HG03439 (cell line): ENCODE results near the gene FIGNL2.

Source experiments
- ATAC-seq: cut with Tn5 transposase; IDR thresholded peaks from one replicate; pipeline ENCODE4 v1.9.1; 2021; ENCODE audit warnings: mild to moderate bottlenecking, moderate library complexity; ENCODE audit not compliant: unreplicated experiment

Gene FIGNL2

DNA sequence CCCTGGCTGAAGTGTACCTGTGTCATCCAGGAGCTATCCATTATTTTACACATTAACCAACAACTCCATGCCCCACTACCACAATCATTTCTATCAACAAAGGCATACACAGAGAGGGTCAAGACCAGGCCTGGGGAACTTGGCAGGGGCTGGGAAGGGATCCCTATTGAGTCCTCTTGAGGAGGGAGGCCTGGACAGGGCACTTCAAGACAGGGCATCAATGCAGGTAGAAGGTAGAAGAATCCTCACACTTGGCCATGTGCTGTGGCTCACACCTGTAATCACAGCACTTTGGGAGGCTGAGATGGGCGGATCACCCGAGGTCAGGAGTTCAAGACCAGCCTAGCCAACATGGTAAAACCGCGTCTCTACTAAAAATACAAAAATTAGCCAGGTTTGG is 26.0 kb upstream of the FIGNL2 start:
- no peak for ATAC-seq

DNA sequence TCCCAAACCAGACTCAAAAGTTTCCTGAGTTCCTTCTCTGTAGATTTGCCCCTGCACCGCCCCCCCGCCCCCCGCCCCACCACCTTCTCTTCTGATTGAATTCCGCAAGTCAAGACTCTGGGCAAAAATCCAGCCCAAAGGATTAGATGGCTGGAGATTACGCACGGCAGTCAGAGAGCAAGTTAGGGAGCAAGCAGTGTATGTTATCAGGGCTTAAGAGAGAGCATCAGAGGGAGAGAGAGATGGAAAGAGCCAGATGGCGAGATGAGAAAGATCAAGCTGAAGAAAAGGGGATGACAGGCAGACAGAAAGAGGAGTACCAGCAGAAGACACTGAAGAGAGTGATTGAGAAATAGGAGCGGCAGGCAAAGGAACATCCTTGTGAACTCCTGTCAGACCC is 25.5 kb upstream of the FIGNL2 start:
- ATAC-seq, result no peak

DNA sequence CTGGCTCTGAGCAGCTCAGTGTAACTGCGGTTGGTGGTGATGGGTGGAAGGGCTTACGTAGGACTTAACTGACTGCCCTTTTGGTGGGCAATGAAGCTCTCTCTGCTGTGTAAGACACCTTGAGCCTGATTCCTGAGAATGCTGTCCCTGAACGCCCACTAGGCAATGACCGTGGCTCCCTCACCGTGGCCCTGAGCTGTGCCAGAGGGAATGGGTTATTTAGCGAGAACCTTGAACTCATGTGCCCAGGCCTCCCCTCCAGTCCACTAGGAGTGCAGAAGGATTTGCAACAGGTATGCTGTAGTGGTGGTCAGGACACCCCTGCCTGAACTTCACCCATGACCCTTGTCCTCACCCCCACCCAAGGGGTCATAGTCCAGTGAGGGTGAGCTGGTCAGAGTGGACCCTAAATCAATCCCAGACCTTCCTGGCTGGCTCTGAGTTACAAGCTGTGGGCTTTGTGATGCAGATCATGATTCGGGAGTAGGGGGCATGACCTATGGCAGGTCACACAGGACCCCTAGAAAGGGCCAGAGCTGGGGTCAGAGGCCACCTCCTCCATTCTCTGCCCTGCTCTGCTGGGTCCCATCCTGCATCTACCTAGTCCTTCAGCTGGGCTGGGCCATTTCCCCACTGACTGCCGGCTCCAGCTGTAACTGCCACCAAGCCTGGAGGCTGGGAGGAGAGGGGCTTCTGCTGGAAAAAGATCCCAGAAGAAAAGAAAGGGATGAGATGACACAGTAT is 24.9 kb upstream of the FIGNL2 start:
- ATAC-seq, result no peak

DNA sequence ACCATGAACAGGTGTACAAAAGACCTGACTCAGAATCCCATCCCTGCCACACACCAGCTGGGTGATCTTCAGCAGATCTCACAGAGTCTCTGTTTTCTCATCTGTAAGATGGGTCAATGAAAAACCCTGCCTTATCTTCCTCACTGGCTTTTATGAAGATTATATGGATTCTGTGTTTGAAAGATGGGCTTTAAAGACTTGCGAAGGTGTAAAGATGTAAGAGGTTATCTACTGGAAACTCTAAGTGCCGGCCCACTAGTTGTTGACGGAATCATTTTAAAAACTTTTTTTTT is 24.1 kb upstream of the FIGNL2 start:
- ATAC-seq, result no peak

DNA sequence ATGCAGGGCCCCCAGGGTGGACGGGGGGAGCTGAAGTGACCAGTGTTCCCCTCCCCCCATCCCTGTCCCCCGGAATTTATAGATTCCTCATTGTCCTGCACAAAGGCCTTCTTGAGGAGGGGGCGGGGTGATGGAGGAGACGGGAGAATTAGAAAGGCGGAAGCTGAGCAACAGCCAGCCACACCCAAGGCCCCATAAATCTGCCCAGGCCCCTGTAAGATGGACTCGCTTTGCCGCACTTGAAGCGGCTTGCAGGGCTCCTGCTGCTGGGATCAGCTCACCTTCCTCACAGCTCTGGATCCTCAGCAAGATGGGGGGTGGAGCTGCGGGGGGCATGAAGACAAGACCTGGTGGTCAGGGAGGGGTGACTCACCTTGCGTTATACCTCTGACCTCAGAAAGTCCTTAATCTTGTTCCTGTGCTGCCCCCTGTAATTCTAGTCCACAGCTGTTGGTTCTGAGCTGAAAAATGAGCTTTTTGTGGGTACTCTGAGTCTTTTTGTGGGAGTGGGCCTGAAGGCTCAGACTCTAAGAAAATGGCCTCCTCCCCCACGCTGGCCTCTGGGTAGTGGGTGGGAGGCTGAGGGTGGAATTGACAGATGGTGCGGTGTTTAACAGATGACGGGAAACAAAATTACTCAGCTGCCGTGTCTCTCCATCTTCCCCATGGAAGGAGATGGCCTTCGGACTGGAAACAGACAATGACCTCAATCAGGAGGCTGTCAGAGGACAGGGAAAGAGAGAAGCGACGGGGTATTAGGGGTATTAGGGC is 23.6 kb upstream of the FIGNL2 start:
- ATAC-seq, result no peak

DNA sequence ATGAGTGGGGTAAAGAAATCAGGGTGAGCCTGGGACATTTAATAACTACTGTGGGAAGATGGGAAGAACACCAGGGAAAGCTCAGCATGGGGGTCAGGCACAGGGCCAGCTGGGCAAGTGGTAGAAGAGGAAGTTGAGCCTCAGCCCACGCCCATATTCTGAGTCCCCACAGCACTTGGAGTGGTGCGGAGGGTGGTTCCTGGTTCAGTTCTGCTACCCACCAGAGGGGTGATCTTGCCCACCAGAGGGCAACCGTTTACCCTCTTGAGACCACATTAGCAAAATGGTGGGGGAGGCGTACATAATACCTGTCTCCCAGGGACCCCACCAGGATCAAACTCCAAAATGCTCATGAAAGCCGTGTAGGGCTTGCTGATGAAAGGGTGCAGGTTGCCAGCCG is 22.6 kb upstream of the FIGNL2 start:
- no peak for ATAC-seq

DNA sequence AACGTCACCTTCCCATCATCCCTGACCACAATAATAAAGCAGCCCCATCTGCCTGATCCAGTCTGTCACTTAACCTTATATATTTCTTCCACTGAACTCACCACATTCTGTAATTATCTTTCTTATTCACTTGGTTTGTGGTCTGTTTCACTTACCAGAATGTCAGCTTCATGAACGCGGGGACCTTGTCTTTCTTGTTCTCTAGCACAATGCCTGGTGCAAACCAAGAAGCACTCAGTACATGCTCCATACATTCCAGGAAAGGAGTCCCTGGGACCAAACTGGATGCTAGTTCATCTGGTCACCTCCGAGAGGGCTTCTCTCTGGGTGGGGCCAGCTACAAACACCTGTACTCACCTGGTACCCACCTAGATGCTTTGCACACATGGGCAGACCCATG is 22.0 kb upstream of the FIGNL2 start:
- ATAC-seq, result no peak

DNA sequence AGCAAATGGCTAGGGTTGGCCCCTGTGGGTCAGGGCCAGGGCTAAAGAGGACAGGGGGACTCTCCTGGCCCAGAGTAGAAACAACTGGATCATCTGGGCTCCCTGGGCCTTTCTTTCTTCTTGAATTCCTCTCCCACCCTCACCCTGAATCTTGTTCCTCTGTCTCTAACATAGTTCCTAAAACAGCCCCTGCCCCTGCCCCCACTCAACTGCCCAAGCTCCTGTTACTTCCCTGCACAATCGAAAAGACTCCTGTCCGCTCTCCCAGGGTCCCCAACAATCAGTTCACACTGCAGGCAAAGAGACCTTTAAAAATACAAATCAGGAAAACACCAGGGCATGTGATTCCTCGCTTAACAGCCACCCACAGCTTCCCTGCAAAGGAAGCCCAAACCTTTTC is 21.4 kb upstream of the FIGNL2 start:
- no peak for ATAC-seq

DNA sequence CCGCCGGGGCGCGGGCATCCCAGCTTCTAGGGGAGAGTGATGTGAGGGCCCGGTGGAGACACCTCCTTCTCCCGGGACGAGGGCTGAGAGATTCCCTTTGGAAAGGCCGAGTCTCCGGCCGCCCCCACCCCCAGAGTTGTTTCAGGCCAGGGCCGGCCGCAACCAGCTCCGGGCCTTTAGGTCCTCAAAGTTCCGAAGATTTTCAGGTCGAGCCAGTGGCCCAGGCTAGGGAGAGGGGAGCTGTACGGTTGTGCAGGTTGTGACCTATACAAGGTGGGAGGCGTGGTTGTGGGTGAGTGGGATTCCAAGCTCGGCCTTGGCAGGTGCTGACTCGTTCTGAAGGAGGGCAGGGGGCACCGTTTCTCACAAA is 21.0 kb upstream of the FIGNL2 start:
- no peak for ATAC-seq

DNA sequence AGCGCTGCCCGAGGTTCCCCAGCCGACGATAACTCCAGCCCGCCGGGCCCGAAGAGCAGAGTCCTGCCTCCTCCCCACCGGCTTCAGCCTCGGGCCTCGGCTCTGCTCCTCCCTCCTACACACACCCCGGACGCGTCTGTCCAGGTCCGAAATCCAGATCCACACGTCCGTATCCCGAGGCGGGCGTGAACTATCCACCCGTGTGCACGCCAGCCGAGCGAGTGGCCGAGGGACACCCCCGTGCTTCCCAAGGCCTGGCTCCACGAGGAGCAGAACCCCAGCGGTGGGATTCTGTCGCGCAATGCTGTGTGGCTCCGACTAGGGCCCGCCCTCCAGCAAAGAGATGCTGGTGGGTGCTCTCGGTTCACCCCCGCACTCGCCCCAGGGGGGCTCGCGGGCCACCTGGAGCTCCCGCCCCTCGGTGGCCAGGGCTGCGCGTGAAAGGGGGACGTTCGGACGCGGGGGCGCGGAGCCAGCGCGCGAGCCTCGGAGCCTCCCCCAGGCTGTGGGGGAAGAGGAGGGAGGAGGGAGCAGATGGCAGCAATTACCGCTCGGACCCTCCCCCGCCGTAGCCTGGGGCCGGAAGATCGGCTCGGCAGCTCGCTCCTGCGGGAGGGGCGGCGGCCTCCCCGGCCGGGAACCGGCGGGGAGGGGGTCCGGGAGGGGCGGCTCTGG is 20.4 kb upstream of the FIGNL2 start:
- no peak for ATAC-seq

DNA sequence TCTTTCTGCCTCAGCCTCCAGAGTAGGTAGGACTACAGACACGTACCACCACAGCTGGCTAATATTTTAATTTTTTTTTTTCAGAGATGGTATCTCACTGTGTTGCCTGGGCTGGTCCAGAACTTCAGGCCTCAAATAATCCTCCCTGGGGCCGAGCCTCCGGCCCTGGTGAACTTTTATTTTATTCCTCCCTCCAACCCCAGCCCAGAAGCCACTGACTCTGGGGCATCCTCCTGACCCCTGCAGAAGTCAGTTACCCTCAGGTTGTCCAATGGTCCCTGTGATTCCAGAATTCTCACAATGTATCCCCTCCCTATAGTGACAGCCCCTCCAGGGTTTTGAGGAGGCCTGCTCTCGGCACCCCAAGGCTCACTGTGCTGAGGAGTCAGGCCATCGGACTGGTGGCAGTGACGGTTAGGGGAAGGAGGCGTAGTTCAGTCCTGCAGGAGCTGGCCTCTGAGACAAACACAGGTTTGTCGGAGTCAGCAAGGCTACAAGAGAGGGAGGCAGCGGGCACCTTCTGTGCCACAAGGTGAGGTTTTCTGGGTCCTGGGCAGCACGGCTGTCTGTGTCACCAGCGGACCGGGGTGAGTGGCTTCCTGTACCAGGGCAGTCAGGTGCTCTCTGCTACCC is 19.4 kb upstream of the FIGNL2 start:
- no peak for ATAC-seq

DNA sequence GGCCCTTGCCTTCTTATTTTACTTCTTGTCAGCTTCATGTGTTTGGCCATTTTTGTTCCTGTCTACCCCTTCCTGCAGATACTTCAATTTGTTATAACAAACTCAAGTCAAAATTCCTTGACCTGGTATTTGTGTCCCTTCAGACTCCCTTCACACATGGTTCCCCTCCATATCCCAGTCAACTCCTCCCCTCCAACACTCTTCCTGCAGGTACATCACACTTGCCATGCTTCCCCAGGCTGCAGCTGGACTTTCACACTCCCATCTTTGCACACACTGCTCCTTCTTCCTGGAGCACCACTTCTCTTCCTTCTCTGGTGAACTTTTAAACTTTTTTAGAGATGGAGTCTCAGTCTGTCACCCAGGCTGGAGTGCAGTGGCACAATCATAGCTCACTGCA is 18.9 kb upstream of the FIGNL2 start:
- no peak for ATAC-seq

DNA sequence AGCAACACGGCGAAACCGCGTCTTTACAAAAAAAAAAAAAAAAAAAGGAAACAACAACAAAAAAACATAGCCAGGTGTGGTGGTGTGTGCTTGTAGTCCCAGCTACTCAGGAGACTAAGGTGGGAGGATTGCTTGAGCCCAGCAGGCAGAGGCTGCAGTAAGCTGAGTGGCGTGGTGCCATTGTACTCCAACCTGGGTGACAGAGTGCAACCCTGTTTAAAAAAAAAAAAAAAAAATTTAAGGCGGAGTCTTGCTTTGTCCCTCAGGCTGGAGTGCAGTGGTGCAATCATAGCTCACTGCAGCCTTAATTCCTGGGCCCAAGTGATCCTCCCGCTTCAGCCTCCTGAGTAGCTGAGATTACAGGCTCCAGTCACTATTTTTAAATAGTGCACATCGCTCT is 18.2 kb upstream of the FIGNL2 start:
- no peak for ATAC-seq

DNA sequence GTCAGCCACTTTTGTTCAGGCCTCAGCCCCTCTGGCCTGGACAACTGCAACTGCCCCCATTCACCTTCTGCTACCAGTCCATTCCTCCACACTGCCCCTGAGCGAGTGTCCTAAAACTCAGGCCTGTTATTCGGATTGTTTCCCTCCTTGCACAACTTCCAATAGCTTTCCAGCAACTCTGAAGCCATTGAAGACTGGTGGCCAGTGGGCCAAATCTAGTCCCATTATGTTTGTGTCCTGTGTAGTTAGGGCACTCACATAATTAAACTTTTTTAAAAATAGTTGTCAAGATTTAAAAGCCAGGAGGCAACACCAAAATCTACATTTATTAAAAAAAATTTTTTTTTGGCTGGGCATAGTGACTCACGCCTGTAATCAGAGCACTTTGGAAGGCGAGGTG is 17.8 kb upstream of the FIGNL2 start:
- no peak for ATAC-seq

DNA sequence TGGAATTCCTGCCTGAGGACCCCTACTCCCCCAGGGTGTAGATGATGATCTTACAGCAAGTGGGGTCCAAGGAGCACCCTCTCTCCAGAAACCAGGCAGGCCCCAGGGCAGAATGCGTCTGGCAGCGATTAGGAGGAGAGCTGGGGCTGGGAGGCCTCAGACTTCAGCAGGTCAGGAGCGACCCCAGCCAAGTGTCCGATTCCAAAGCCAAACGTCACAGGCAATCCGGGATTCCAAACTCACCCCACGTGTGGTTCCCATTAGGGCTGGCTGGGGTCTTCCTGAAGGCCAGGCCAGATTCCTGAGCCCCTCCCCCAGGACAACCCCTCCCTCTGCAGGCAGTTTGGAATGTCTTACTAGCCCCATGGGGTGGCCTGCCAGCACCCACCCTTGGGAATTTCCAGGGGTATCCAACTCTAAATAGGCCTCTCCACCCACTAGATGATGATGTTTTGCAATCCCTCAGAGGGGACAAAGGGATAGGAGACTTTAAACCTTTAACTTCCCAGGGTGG is 17.3 kb upstream of the FIGNL2 start:
- ATAC-seq, result no peak

DNA sequence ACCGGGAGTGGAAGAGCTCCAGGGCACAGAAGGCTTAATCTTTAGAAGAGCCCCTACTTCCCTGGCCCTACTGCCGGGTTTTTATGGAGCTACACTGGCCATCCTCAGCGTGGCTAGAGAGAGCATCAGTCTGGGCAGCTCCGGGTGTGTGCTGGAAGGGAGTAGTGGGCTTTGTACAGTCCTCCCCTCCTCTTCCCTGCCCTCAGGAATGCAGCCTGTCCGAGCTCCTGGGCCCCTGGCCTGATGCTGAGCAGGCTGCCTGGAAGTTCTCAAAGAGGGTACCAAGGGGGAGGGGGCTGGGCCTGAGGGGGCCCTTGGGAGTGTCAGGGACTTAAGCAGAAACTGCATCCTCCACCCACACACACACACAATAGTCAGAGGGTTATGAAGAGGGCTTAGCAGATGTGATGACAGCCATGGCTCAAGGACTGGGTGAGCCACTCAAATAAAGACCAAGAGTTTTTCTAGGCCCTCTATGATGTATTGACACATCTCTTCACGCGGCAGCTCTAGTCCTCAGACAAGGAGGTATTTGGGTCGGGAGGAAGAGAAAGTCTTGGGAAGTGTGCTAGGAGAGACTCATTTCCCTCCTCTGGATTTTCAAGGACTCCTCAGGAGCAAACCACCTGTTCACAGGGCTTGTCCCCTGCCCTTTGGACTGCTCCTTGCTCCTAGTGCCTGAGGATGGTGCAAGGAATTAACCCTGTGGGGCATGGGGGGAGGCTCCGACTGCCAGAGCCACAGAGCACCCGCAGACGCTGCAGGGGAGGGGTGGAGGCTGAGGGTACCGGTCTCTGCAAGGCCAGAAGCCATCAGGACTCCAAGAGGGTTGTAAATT is 16.5 kb upstream of the FIGNL2 start:
- ATAC-seq, result no peak

DNA sequence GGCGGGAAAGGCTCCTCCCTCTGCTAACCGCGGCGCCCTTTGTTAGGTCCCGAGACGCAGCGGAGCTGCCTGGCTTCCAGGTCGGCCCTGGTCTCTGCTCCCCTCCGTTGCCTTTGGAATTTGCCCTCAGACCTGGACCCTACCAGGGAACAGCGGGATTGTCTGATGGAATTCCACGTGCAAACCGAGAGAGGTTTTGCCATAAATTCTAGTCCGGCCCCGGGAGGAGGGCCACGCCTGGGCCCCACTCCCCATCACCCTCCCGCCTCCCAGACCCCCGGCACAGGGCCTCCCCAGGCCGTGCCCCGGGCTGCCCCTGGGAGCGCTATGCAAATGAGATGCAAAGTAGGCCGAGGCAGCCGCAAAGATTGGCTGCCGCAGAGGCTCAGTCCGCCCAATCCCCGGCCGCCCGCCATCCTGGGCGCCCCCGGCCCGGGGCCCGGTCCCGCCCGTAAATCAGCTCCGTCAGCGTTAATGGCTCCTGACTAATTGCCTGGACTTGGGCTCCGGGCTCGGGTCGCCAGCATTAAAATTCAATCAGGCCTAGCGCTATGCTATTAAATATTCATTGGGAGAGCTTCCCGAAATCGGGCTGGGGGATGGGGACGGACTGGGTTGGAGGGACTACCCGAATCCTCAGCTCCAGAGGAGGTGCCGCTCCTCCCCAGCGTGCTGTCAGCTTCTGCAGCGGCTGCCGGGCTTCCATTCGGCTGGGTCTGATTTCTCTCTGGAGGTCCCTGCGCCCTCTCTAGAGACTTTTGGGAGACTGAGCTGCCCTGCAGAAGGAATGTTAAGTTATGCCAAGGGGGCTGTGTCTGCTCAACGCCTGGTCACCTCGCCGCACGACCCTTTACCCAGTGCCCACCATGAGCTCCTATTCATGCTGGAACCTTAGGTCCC is 15.7 kb upstream of the FIGNL2 start:
- no peak for ATAC-seq

DNA sequence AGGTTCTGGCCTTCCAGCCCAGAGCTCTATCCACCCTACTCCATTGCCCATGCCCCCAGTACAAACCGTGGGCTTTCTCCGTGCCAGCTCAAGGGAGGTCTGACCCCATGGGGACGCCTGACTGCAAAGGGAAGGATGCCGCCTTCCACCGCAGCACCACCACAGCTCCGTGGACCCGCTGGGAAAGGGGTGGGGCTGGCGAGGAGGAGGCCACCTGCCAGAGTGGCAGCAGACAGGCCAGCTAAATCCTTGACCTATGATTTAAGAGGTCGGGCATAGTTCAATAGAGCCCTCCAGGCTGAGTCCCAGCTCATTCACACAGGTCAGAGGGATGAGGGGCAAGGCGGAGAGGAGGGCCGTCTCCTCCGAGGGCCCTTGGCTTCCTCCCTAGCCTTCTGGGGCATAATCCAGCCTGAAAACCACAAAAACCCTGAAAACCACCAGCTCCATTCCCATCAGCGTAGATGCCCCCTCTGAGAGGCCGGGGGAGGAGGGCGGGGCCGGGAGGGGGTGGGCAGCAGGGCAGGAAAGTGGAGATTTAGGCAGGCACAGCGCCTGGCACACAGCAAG is 14.9 kb upstream of the FIGNL2 start:
- no peak for ATAC-seq

DNA sequence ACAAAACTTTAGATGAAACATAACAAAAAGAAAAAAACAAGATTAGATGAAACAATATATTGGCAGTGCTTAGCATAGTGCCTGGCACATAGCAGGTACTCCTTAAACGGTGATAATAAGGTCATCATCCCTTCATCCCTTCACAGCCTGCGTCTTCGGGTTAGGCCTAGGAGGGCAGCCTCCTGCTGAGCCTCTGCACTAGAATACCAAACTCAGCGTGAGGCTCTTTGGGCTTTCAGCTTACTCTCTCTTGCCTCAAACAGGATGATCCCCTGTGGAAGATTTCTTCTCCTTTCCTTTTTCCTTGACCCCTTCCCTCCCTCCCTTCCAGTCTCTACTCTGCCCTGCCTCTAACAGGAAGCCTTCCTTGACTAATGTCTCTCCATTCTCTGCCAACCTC is 14.4 kb upstream of the FIGNL2 start:
- ATAC-seq, result no peak
